Peyer's patch (tissue), 4 donors: Measurements from ENCODE around the gene ZMIZ2. TPM values are rescaled to one million over a fixed set of nuclear protein-coding genes. Genes with fewer than 3 reads are reported as not detected.

ENCODE experiments used
- DNase-seq, 3 donors: peaks; one replicate each; pipeline ENCODE4 v3.0.0-alpha.2; 2017 to 2019
- H3K27ac ChIP-seq, 4 donors: fragments of 200-600 bp; sonication (generic); one replicate each; pipeline ENCODE4 v1.5.1; 2016 to 2019
- H3K27me3 ChIP-seq, 2 donors: fragments of 200-600 bp; sonication (generic); one replicate each; pipeline ENCODE4 v1.5.1; 2019
- H3K36me3 ChIP-seq, 3 donors: fragments of 200-600 bp; sonication (generic); one replicate each; pipeline ENCODE4 v1.5.1; 2016 to 2019
- H3K4me1 ChIP-seq, 4 donors: fragments of 200-600 bp; sonication (generic); one replicate each; pipeline ENCODE4 v1.5.1; 2016 to 2019
- H3K4me3 ChIP-seq, 4 donors: fragments of 200-600 bp; sonication (generic); 1 replicate in 3 of 4; 2 replicates in 1 of 4; pipeline ENCODE4 v1.5.1; 2016 to 2019; ENCODE audit warnings: mild to moderate bottlenecking in 1 of 4
- H3K9me3 ChIP-seq, 4 donors: fragments of 200-600 bp; sonication (generic); one replicate each; pipeline ENCODE4 v1.5.1; 2016 to 2019; ENCODE audit warnings: mild to moderate bottlenecking in 1 of 4
- CTCF ChIP-seq, 6 experiments: fragments of 450-650 bp in 4 of 6; fragments of 200-600 bp in 2 of 6; sonication (generic) in 1 of 6; IDR thresholded peaks; one replicate each; pipeline ENCODE4 v1.5.1; 2017 to 2019; ENCODE audit warnings: antibody characterized with exemption in 6 of 6, mild to moderate bottlenecking in 3 of 6, moderate library complexity in 1 of 6
- POLR2A ChIP-seq, 2 donors: fragments of 450-650 bp; IDR thresholded peaks; one replicate each; pipeline ENCODE4 v1.5.1; 2017; ENCODE audit warnings: antibody characterized with exemption in 2 of 2, mild to moderate bottlenecking in 2 of 2, moderate library complexity in 2 of 2
- total RNA-seq, 4 donors: library from RNA; depleted of rRNA; stranded (reverse); fragments of >200 nt; gene quantifications; one replicate each; pipeline ENCODE4 v1.1.0, GENCODE V29; 2016

Gene ZMIZ2
- total RNA-seq, 4 donors from 2014 or later, result 34.9 to 150 (median 93.3) TPM

- peak within 1 kb of the TSS; percentile 64 to 91 (median 88) for H3K4me3 ChIP-seq
- no peaks in the 10 kb centered on the region for H3K27me3 ChIP-seq
- H3K4me1 ChIP-seq, result peaks cover 0 to 15% (median 8%) of the 10 kb centered on the region in 4 donors
- peak; percentile 97 to 99 (median 99) for DNase-seq
- H3K36me3 ChIP-seq, result peaks cover 0 to 29% (median 0%) of the 10 kb centered on the region in 3 donors
- TF ChIP-seq POLR2A (IDR thresholded peaks at IDR 0.05) (peak; percentile 85 to 96), CTCF (IDR thresholded peaks at IDR 0.05) (no peak)
- peak within 1 kb of the TSS; percentile 95 to 100 (median 99) for H3K27ac ChIP-seq
- H3K9me3 ChIP-seq, result no peaks in the 10 kb centered on the region
Observed at GRCh38 chr7:44796504-44797328, 48.1 kb downstream of the ZMIZ2 start, which contains the start of gene PPIA. Gene PPIA, plus strand, starts transcription at chr7:44796681. Its CDS starts 44 bp downstream, at chr7:44796725.

- peak; percentile 87 to 96 (median 90) for DNase-seq
- Histone ChIP-seq H3K4me3 (peak overlapping the region; percentile 64 to 91 (median 88)), H3K27ac (peak overlapping the region; percentile 95 to 100 (median 99)), H3K4me1 (peaks cover 0 to 15% (median 8%) of the 10 kb centered on the region in 4 donors), H3K36me3 (peaks cover 0 to 38% (median 0%) of the 10 kb centered on the region in 3 donors), H3K27me3 (no peaks in the 10 kb centered on the region), H3K9me3 (no peaks in the 10 kb centered on the region)
- TF ChIP-seq POLR2A (IDR thresholded peaks at IDR 0.05) (peak; percentile 21 to 61), CTCF (IDR thresholded peaks at IDR 0.05) (peak; percentile 31 to 55 (median 43))
Observed at GRCh38 chr7:44797329-44798258, 48.9 kb downstream of the ZMIZ2 start.

GRCh38 chr7:44798649-44799305 lies 50.1 kb downstream of the ZMIZ2 start:
- H3K9me3 ChIP-seq, result no peaks in the 10 kb centered on the region
- DNase-seq, result no peak
- H3K4me3 ChIP-seq, result peak overlapping the region in 2 of 4 donors; percentile 90 to 91
- H3K27me3 ChIP-seq, result no peaks in the 10 kb centered on the region
- H3K4me1 ChIP-seq, result peaks cover 0 to 15% (median 8%) of the 10 kb centered on the region in 4 donors
- H3K36me3 ChIP-seq, result peaks cover 0 to 50% (median 0%) of the 10 kb centered on the region in 3 donors
- TF ChIP-seq POLR2A (IDR thresholded peaks at IDR 0.05) (no peak), CTCF (IDR thresholded peaks at IDR 0.05) (no peak)
- no peak overlapping the region for H3K27ac ChIP-seq

GRCh38 chr7:44799939-44800338 lies 51.3 kb downstream of the ZMIZ2 start:
- Histone ChIP-seq H3K27ac (no peak overlapping the region), H3K27me3 (no peaks in the 10 kb centered on the region), H3K9me3 (no peaks in the 10 kb centered on the region), H3K36me3 (peaks cover 0 to 62% (median 0%) of the 10 kb centered on the region in 3 donors), H3K4me1 (peaks cover 0 to 15% (median 8%) of the 10 kb centered on the region in 4 donors), H3K4me3 (no peak overlapping the region)
- no peak for DNase-seq
- TF ChIP-seq CTCF (IDR thresholded peaks at IDR 0.05) (no peak), POLR2A (IDR thresholded peaks at IDR 0.05) (no peak)

GRCh38 chr7:44801890-44802289 lies 53.2 kb downstream of the ZMIZ2 start:
- no peak for TF ChIP-seq POLR2A (IDR thresholded peaks at IDR 0.05)
- TF ChIP-seq CTCF (IDR thresholded peaks at IDR 0.05), result no peak
- H3K27ac ChIP-seq, result no peak overlapping the region
- no peak overlapping the region for H3K4me3 ChIP-seq
- peaks cover 0 to 65% (median 0%) of the 10 kb centered on the region in 3 donors for H3K36me3 ChIP-seq
- H3K9me3 ChIP-seq, result no peaks in the 10 kb centered on the region
- DNase-seq, result no peak
- H3K4me1 ChIP-seq, result peaks cover 0 to 15% (median 8%) of the 10 kb centered on the region in 4 donors
- no peaks in the 10 kb centered on the region for H3K27me3 ChIP-seq
